OCI-LY1 (cell line): ENCODE data around the gene GCK.
"Not testable (repeated sequence)": the region's sequence is repeated elsewhere in the genome, so short reads cannot be mapped to it uniquely, and the experiment has no call there.

Source experiments
- H2AFZ ChIP-seq: fragments of 200-600 bp; sonication (generic), shearing (Covaris generic); 2 replicates; pipeline ENCODE4 v1.6.0; 2014; ENCODE audit warnings: antibody characterized with exemption, mild to moderate bottlenecking, low read length
- H3F3A ChIP-seq: fragments of 200-600 bp; sonication (generic), shearing (Covaris generic); 2 replicates; pipeline ENCODE4 v1.6.0; 2014; ENCODE audit warnings: mild to moderate bottlenecking, antibody characterized with exemption, low read length, moderate library complexity; ENCODE audit not compliant: insufficient read depth
- H3K27ac ChIP-seq: fragments of 200-600 bp; sonication (generic); 2 replicates; pipeline ENCODE4 v1.5.1; 2014; ENCODE audit warnings: low read length, mixed run types, mild to moderate bottlenecking, low read depth; ENCODE audit not compliant: poor library complexity, severe bottlenecking
- H3K27me3 ChIP-seq: fragments of 200-600 bp; sonication (generic); 2 replicates; pipeline ENCODE4 v1.6.0; 2014; ENCODE audit warnings: antibody characterized with exemption, mild to moderate bottlenecking, low read length, moderate library complexity; ENCODE audit not compliant: insufficient read depth
- H3K36me3 ChIP-seq: fragments of 200-600 bp; sonication (generic); 2 replicates; pipeline ENCODE4 v1.6.1; 2014; ENCODE audit warnings: mild to moderate bottlenecking, antibody characterized with exemption, low read length, moderate library complexity, mixed read lengths; ENCODE audit not compliant: insufficient read depth
- H3K4me1 ChIP-seq: fragments of 200-600 bp; sonication (generic); 2 replicates; pipeline ENCODE4 v1.5.1; 2014; ENCODE audit warnings: mild to moderate bottlenecking, low read length, moderate library complexity; ENCODE audit not compliant: insufficient read depth, severe bottlenecking
- H3K4me2 ChIP-seq: fragments of 200-600 bp; sonication (generic), shearing (Covaris generic); 2 replicates; pipeline ENCODE4 v1.6.1; 2014; ENCODE audit warnings: low read length
- H3K4me3 ChIP-seq: fragments of 200-600 bp; sonication (generic); 2 replicates; pipeline ENCODE4 v1.5.1; 2014; ENCODE audit warnings: low read length, low read depth, mild to moderate bottlenecking, mixed read lengths; ENCODE audit not compliant: poor library complexity, severe bottlenecking
- H3K79me2 ChIP-seq: fragments of 200-600 bp; shearing (Covaris generic); 2 replicates; pipeline ENCODE4 v1.6.1; 2016; ENCODE audit warnings: mixed run types, low read length, mixed read lengths; ENCODE audit not compliant: insufficient read depth
- H3K9ac ChIP-seq: fragments of 200-600 bp; sonication (generic), shearing (Covaris generic); 2 replicates; pipeline ENCODE4 v1.6.1; 2014; ENCODE audit warnings: mild to moderate bottlenecking, low read length, mixed read lengths
- H3K9me2 ChIP-seq: fragments of 200-600 bp; sonication (generic), shearing (Covaris generic); 2 replicates; pipeline ENCODE4 v1.6.1; 2014; ENCODE audit warnings: low read depth, mild to moderate bottlenecking, low read length, mixed read lengths
- H3K9me3 ChIP-seq: fragments of 200-600 bp; shearing (Covaris generic); 2 replicates; pipeline ENCODE4 v1.6.1; 2014; ENCODE audit warnings: low read length, mixed read lengths
- H4K20me1 ChIP-seq: fragments of 200-600 bp; sonication (generic), shearing (Covaris generic); 2 replicates; pipeline ENCODE4 v1.6.0; 2016; ENCODE audit warnings: mild to moderate bottlenecking, low read length; ENCODE audit not compliant: insufficient read depth
- CTCF ChIP-seq: fragments of 200-600 bp; sonication (generic), shearing (Covaris generic); IDR thresholded peaks from 2 replicates; pipeline ENCODE4 v1.5.1; 2017; ENCODE audit warnings: mild to moderate bottlenecking, antibody characterized with exemption, low read length, moderate library complexity, mixed read lengths
- EZH2 ChIP-seq: fragments of 200-600 bp; sonication (generic), shearing (Covaris generic); IDR thresholded peaks from 2 replicates; pipeline ENCODE4 v1.8.0; 2017; ENCODE audit warnings: borderline replicate concordance, mixed run types, mild to moderate bottlenecking, antibody characterized with exemption, low read length, moderate library complexity, mixed read lengths

Gene GCK

GRCh38 chr7:44200699-44201461 is 11.6 kb upstream of the GCK start, which contains the start of gene YKT6:
YKT6 (plus strand) TSS chr7:44200978; CDS start chr7:44201136, 158 bp downstream.
- peaks cover 27% of the 10 kb centered on the region for H3K79me2 ChIP-seq
- H3K4me3 ChIP-seq = peak within 1 kb of the TSS; percentile 86
- H3K27me3 ChIP-seq = no peaks in the 10 kb centered on the region
- H2AFZ ChIP-seq = no peak within 1 kb of the TSS
- no peaks in the 10 kb centered on the region for H3K9me3 ChIP-seq
- H3K4me1 ChIP-seq = peaks cover 16% of the 10 kb centered on the region
- peaks cover 17% of the 10 kb centered on the region for H3K36me3 ChIP-seq
- no peaks in the 10 kb centered on the region for H3K9me2 ChIP-seq
- TF ChIP-seq EZH2 (no peak), CTCF (peak; percentile 57)
- no peaks in the 10 kb centered on the region for H4K20me1 ChIP-seq
- peak within 1 kb of the TSS; percentile 90 for H3K9ac ChIP-seq
- no peak within 1 kb of the TSS for H3K27ac ChIP-seq
- no peaks in the 10 kb centered on the region for H3F3A ChIP-seq
- H3K4me2 ChIP-seq = peak within 1 kb of the TSS; percentile 94

GRCh38 chr7:44200163-44200562 is 10.9 kb upstream of the GCK start:
- not testable (repeated sequence) for H3K27ac ChIP-seq, H2AFZ ChIP-seq, H4K20me1 ChIP-seq, H3K9me2 ChIP-seq, H3K27me3 ChIP-seq, H3F3A ChIP-seq, H3K9ac ChIP-seq, H3K9me3 ChIP-seq, H3K4me2 ChIP-seq, H3K4me3 ChIP-seq
- peaks cover 16% of the 10 kb centered on the region for H3K4me1 ChIP-seq
- H3K36me3 ChIP-seq = peaks cover 10% of the 10 kb centered on the region; the same call in 1 of the 2 replicates
- peaks cover 27% of the 10 kb centered on the region for H3K79me2 ChIP-seq

GRCh38 chr7:44197474-44197873 is 8.2 kb upstream of the GCK start:
- H4K20me1 ChIP-seq = no peaks in the 10 kb centered on the region
- TF ChIP-seq CTCF (no peak), EZH2 (no peak)
- H3K36me3 ChIP-seq = no peaks in the 10 kb centered on the region; the same call in 1 of the 2 replicates
- no peaks in the 10 kb centered on the region for H3K9me3 ChIP-seq
- H3K27me3 ChIP-seq = no peaks in the 10 kb centered on the region
- no peak overlapping the region for H2AFZ ChIP-seq
- H3K79me2 ChIP-seq = peaks cover 15% of the 10 kb centered on the region
- no peak overlapping the region for H3K27ac ChIP-seq
- H3K9ac ChIP-seq = no peak overlapping the region
- H3K4me3 ChIP-seq = no peak overlapping the region
- H3K4me2 ChIP-seq = no peak overlapping the region
- H3F3A ChIP-seq = no peaks in the 10 kb centered on the region
- H3K9me2 ChIP-seq = no peaks in the 10 kb centered on the region
- peaks cover 12% of the 10 kb centered on the region for H3K4me1 ChIP-seq
